Panc1 (cell line): ENCODE measurements around the gene CYP27A1. TPM values are rescaled to one million over a fixed set of nuclear protein-coding genes. Genes with fewer than 3 reads are reported as not detected.

ENCODE experiments used
- ATAC-seq: fragments of 200-7000 bp; cut with Tn5 transposase; 2 replicates; pipeline ENCODE4 v1.9.1; 2020; ENCODE audit warnings: mild to moderate bottlenecking, moderate library complexity
- BruUV-seq: library from RNA; stranded (reverse); fragments of 400-500 nt; replicated peaks from 2 replicates; lab custom pipeline; 2021; lab: Mats Ljungman, UMichigan
- CTCF ChIA-PET: fragments of 300-600 bp; sonication (Branson Sonifier 250); formaldehyde crosslinking; loops from one replicate; lab custom pipeline; 2022; ENCODE audit warnings: antibody characterized with exemption; lab: Charles Lee
- POLR2A ChIA-PET: fragments of 300-600 bp; sonication (Branson Sonifier 250); formaldehyde crosslinking; loops from one replicate; lab custom pipeline; 2022; ENCODE audit warnings: antibody characterized with exemption; lab: Charles Lee
- DNase-seq: peaks from one replicate; pipeline ENCODE4 v3.0.0-alpha.2; 2010; ENCODE audit warnings: low read depth, low spot score
- H3K27ac ChIP-seq: 2 replicates; pipeline ENCODE4 v1.5.1; 2011; ENCODE audit warnings: mild to moderate bottlenecking, low read length, inconsistent platforms
- H3K27me3 ChIP-seq: fragments of 200-500 bp; sonication (Bioruptor generic); 2 replicates; pipeline ENCODE4 v1.6.0; 2014; ENCODE audit warnings: low read length, inconsistent platforms; ENCODE audit not compliant: control insufficient read depth, insufficient read depth
- H3K36me3 ChIP-seq: fragments of 200-500 bp; sonication (Bioruptor generic); 2 replicates; pipeline ENCODE4 v1.5.1; 2014; ENCODE audit warnings: inconsistent platforms, mild to moderate bottlenecking, low read length, moderate library complexity; ENCODE audit not compliant: control insufficient read depth, insufficient read depth
- H3K4me1 ChIP-seq: 2 replicates; pipeline ENCODE4 v1.5.1; 2011; ENCODE audit warnings: inconsistent platforms, mild to moderate bottlenecking, low read length, moderate library complexity; ENCODE audit not compliant: control insufficient read depth, insufficient read depth
- H3K4me3 ChIP-seq, 2 experiments: 2 replicates each; pipeline ENCODE4 v1.5.1; 2011 to 2012; ENCODE audit warnings: low read depth in 2 of 2, low read length in 2 of 2, mild to moderate bottlenecking in 2 of 2, inconsistent platforms in 1 of 2, moderate library complexity in 1 of 2
- H3K9me3 ChIP-seq: fragments of 200-500 bp; sonication (Bioruptor generic); 2 replicates; pipeline ENCODE4 v1.5.1; 2014; ENCODE audit warnings: low read depth, mild to moderate bottlenecking, inconsistent platforms, low read length, moderate library complexity; ENCODE audit not compliant: control insufficient read depth, insufficient read depth
- CTCF ChIP-seq: fragments of 450-650 bp; IDR thresholded peaks from 2 replicates; pipeline ENCODE4 v1.5.1; 2017; ENCODE audit warnings: mild to moderate bottlenecking
- POLR2AphosphoS5 ChIP-seq: IDR thresholded peaks from 2 replicates; pipeline ENCODE4 v1.6.1; 2012; ENCODE audit warnings: mild to moderate bottlenecking, low read depth, low read length, moderate library complexity
- REST ChIP-seq, 2 experiments: IDR thresholded peaks; 2 replicates each; pipeline ENCODE4 v1.6.1; 2011 to 2012; ENCODE audit warnings: low read depth in 2 of 2, control low read depth in 1 of 2, low read length in 1 of 2, mild to moderate bottlenecking in 1 of 2, moderate library complexity in 1 of 2; ENCODE audit not compliant: insufficient read depth in 1 of 2
- SIN3A ChIP-seq: IDR thresholded peaks from 2 replicates; pipeline ENCODE4 v1.6.1; 2012; ENCODE audit warnings: low read depth, mild to moderate bottlenecking, low read length, moderate library complexity, borderline replicate concordance; ENCODE audit not compliant: insufficient read depth
- TCF7L2 ChIP-seq: IDR thresholded peaks from 2 replicates; pipeline ENCODE4 v1.6.1; 2011; ENCODE audit warnings: mild to moderate bottlenecking, low read depth, low read length, inconsistent platforms
- in situ Hi-C: cut with HindIII; loops from 2 replicates; pipeline ENCODE4 v1.10.0; 2016; ENCODE audit warnings: low sequenced_read_pairs, low pct_unique_long_range_greater_than_20kb
- intact Hi-C: fragments of 100-400 bp; cut with micrococcal nuclease; formaldehyde crosslinking; loops from one replicate; pipeline ENCODE4 v1.10.0; 2022; ENCODE audit not compliant: unreplicated experiment
- total RNA-seq: library from RNA; stranded (reverse); gene quantifications from one replicate; pipeline ENCODE4 v1.2.1, GENCODE V29; 2021; ENCODE audit not compliant: unreplicated experiment

The CYP27A1 gene
- total RNA-seq, 1 experiment from 2014 or later, result 7.7 TPM

- Histone ChIP-seq H3K27me3 (no peaks in the 10 kb centered on the region), H3K27ac (no peak overlapping the region), H3K4me3 (no peak overlapping the region), H3K9me3 (no peaks in the 10 kb centered on the region), H3K36me3 (no peaks in the 10 kb centered on the region), H3K4me1 (no peaks in the 10 kb centered on the region)
- intact Hi-C loops, result no loop called here
- ATAC-seq (no peak), DNase-seq (no peak)
- BruUV-seq, result no TSS peak
- POLR2A ChIA-PET, result interaction anchor here (0.6 kb wide), 1 partner anchor 254 kb away, joined by 6 read pairs; no protein-coding TSS in a partner anchor
- TF ChIP-seq SIN3A (no peak), REST (IDR thresholded peaks at IDR 0.05; ENCODE audit: insufficient read depth in 1 of 2, low read depth in 2 of 2, low read length in 1 of 2) (no peak), POLR2AphosphoS5 (no peak), CTCF (no peak), TCF7L2 (no peak)
- in situ Hi-C loops, result no loop called here
- CTCF ChIA-PET, result interaction anchor here (0.7 kb wide), 1 partner anchor 32 kb away, joined by 3 read pairs; no protein-coding TSS in a partner anchor
Observed at GRCh38 chr2:218815244-218815637, 33.3 kb downstream of the CYP27A1 start.

DNA sequence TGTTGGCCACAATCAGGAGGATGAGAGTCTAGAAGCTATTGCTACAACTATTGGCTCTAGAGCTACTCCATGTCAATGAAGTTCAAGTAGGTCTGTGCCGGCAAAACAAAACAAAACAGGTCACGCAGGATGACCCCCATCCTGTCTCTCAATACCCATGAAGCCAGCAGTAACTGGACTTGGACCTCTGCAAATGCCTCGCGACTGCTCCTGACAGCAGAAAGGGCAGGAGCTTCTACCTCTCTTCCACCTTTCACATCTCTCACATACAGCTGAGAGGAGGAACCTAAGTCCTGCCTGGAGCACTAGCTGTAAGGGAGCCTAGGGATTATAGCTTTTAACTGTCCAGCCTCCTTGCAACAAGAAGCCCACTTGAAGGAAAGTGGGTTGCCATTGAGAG is 33.7 kb downstream of the CYP27A1 start:
- intact Hi-C loops, result no loop called here
- POLR2A ChIA-PET, result interaction anchor here (0.6 kb wide), 1 partner anchor 254 kb away, joined by 6 read pairs; no protein-coding TSS in a partner anchor
- no peaks in the 10 kb centered on the region for H3K9me3 ChIP-seq
- H3K4me1 ChIP-seq, result no peaks in the 10 kb centered on the region
- DNase-seq, result no peak
- no peaks in the 10 kb centered on the region for H3K27me3 ChIP-seq
- H3K36me3 ChIP-seq, result no peaks in the 10 kb centered on the region
- ATAC-seq, result no peak
- no TSS peak for BruUV-seq
- CTCF ChIA-PET, result interaction anchor here (0.7 kb wide), 1 partner anchor 32 kb away, joined by 3 read pairs; no protein-coding TSS in a partner anchor
- H3K4me3 ChIP-seq, result no peak overlapping the region
- no peak overlapping the region for H3K27ac ChIP-seq
- no peak for TF ChIP-seq SIN3A
- no peak for TF ChIP-seq TCF7L2
- TF ChIP-seq REST (IDR thresholded peaks at IDR 0.05; ENCODE audit: insufficient read depth in 1 of 2, low read depth in 2 of 2, low read length in 1 of 2), result no peak
- TF ChIP-seq CTCF, result no peak
- no peak for TF ChIP-seq POLR2AphosphoS5
- in situ Hi-C loops, result no loop called here
